Measurements from ENCODE around the gene TIMM23. TPM values are rescaled to one million over a fixed set of nuclear protein-coding genes. Genes with fewer than 3 reads are reported as not detected.

The TIMM23 gene
- total RNA-seq, 1 donor from 2014 or later = 98.7 TPM

GRCh38 chr10:46050941-46051623 lies 78.8 kb downstream of the TIMM23 start:
- no peak overlapping the region for H3K4me3 ChIP-seq (ENCODE audit: low read depth, low read length)
- DNase-seq (ENCODE audit: low read depth) = no peak
- no peak for TF ChIP-seq CTCF (conservative IDR thresholded peaks at IDR 0.05; ENCODE audit: low read depth, low read length)

GRCh38 chr10:46052057-46052790 lies 79.9 kb downstream of the TIMM23 start:
- TF ChIP-seq CTCF (conservative IDR thresholded peaks at IDR 0.05; ENCODE audit: low read depth, low read length) = no peak
- H3K4me3 ChIP-seq (ENCODE audit: low read depth, low read length) = no peak overlapping the region
- DNase-seq (ENCODE audit: low read depth) = no peak

- no peak for DNase-seq (ENCODE audit: low read depth)
- H3K4me3 ChIP-seq (ENCODE audit: low read depth, low read length) = no peak overlapping the region
- TF ChIP-seq CTCF (conservative IDR thresholded peaks at IDR 0.05; ENCODE audit: low read depth, low read length) = no peak
These were observed 80.6 kb downstream of the TIMM23 start for GRCh38 chr10:46052791-46053375.

Other genes starting within 250 kb of the TIMM23 start
- gene WASHC2C, start 245.2 kb upstream of the TIMM23 start, total RNA-seq = 19.0 and 20.6 TPM in 2 replicates
- gene AGAP4, start 125.0 kb upstream of the TIMM23 start, total RNA-seq = 9.2 and 11.3 TPM in 2 replicates
- gene NCOA4, start 58.1 kb downstream of the TIMM23 start, total RNA-seq = 90.2 and 107 TPM in 2 replicates
- not detected in 2 replicates for gene MSMB, start 73.8 kb downstream of the TIMM23 start, total RNA-seq

All from epithelial cell of proximal tubule (primary cell).